Chondrocyte (in vitro differentiated cells): ENCODE results near the gene APOL4. TPM values are rescaled to one million over a fixed set of nuclear protein-coding genes. Genes with fewer than 3 reads are reported as not detected.

ENCODE experiments used
- DNase-seq: peaks from one replicate; pipeline ENCODE4 v3.0.0; 2021; ENCODE audit warnings: mixed read lengths, low spot score
- H3K27ac Mint-ChIP-seq: one replicate; pipeline ENCODE4 v1.8.0; 2021; ENCODE audit warnings: mild to moderate bottlenecking, moderate library complexity, mixed read lengths; ENCODE audit not compliant: unreplicated experiment
- H3K27me3 Mint-ChIP-seq: 2 replicates; pipeline ENCODE4 v1.8.0; 2021; ENCODE audit warnings: low read depth, mixed read lengths
- H3K36me3 Mint-ChIP-seq: 2 replicates; pipeline ENCODE4 v1.8.0; 2021; ENCODE audit warnings: low read depth, mixed read lengths
- H3K4me1 Mint-ChIP-seq: 2 replicates; pipeline ENCODE4 v1.8.0; 2021; ENCODE audit warnings: low read depth, mild to moderate bottlenecking, mixed read lengths
- H3K4me3 Mint-ChIP-seq: one replicate; pipeline ENCODE4 v1.8.0; 2021; ENCODE audit warnings: mild to moderate bottlenecking, moderate library complexity, mixed read lengths; ENCODE audit not compliant: unreplicated experiment
- H3K9me3 Mint-ChIP-seq: 2 replicates; pipeline ENCODE4 v1.8.0; 2021; ENCODE audit warnings: low read depth, mixed read lengths
- CTCF ChIP-seq: fragments of 200-600 bp; sonication (generic); IDR thresholded peaks from 2 replicates; pipeline ENCODE4 v1.5.0; 2021; ENCODE audit warnings: antibody characterized with exemption, mild to moderate bottlenecking, moderate library complexity
- total RNA-seq: library from RNA; stranded (reverse); gene quantifications from 3 replicates; pipeline ENCODE4 v1.2.1, GENCODE V29; 2021

The APOL4 gene
- total RNA-seq, 1 donor from 2014 or later = not detected

- Mint-ChIP-seq H3K9me3 (no peaks in the 10 kb centered on the region), H3K4me3 (no peak overlapping the region), H3K36me3 (peaks cover 20% of the 10 kb centered on the region), H3K27ac (no peak overlapping the region), H3K27me3 (no peaks in the 10 kb centered on the region), H3K4me1 (peaks cover 9% of the 10 kb centered on the region)
- TF ChIP-seq CTCF = no peak
- no peak for DNase-seq
Measured at GRCh38 chr22:36224245-36224644, 22.6 kb upstream of the APOL4 start.

- Mint-ChIP-seq H3K27ac (no peak overlapping the region), H3K4me3 (no peak overlapping the region), H3K4me1 (peaks cover 8% of the 10 kb centered on the region), H3K36me3 (peaks cover 12% of the 10 kb centered on the region), H3K27me3 (peaks cover 3% of the 10 kb centered on the region), H3K9me3 (no peaks in the 10 kb centered on the region)
- DNase-seq = no peak
- no peak for TF ChIP-seq CTCF
Measured at GRCh38 chr22:36223504-36223903, 21.9 kb upstream of the APOL4 start.

- H3K27ac Mint-ChIP-seq = no peak overlapping the region
- no peak for DNase-seq
- H3K4me3 Mint-ChIP-seq = no peak overlapping the region
- peaks cover 8% of the 10 kb centered on the region for H3K27me3 Mint-ChIP-seq
- no peaks in the 10 kb centered on the region for H3K9me3 Mint-ChIP-seq
- H3K36me3 Mint-ChIP-seq = peaks cover 7% of the 10 kb centered on the region
- H3K4me1 Mint-ChIP-seq = peaks cover 8% of the 10 kb centered on the region
- TF ChIP-seq CTCF = no peak
Measured at GRCh38 chr22:36222887-36223450, 21.4 kb upstream of the APOL4 start.

GRCh38 chr22:36221799-36222751 lies 20.5 kb upstream of the APOL4 start:
- Mint-ChIP-seq H3K9me3 (no peaks in the 10 kb centered on the region), H3K4me1 (peaks cover 8% of the 10 kb centered on the region), H3K27ac (no peak overlapping the region), H3K4me3 (no peak overlapping the region), H3K36me3 (peaks cover 3% of the 10 kb centered on the region), H3K27me3 (peaks cover 9% of the 10 kb centered on the region)
- no peak for DNase-seq
- peak; percentile 80 for TF ChIP-seq CTCF

GRCh38 chr22:36220451-36220921 lies 18.9 kb upstream of the APOL4 start:
- Mint-ChIP-seq H3K27ac (no peak overlapping the region), H3K4me3 (no peak overlapping the region), H3K27me3 (peaks cover 16% of the 10 kb centered on the region), H3K4me1 (peaks cover 8% of the 10 kb centered on the region), H3K9me3 (no peaks in the 10 kb centered on the region), H3K36me3 (no peaks in the 10 kb centered on the region)
- no peak for DNase-seq
- no peak for TF ChIP-seq CTCF
